ENCODE results near the gene ANGPTL8. TPM values are rescaled to one million over a fixed set of nuclear protein-coding genes. Genes with fewer than 3 reads are reported as not detected.

Gene ANGPTL8, protein sequence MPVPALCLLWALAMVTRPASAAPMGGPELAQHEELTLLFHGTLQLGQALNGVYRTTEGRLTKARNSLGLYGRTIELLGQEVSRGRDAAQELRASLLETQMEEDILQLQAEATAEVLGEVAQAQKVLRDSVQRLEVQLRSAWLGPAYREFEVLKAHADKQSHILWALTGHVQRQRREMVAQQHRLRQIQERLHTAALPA
- under 1 TPM in 2 of 3 donors, not detected in 1; 0.28 to 0.42 TPM for polyA plus RNA-seq (ENCODE audit: insufficient read length in 3 of 3)

DNA sequence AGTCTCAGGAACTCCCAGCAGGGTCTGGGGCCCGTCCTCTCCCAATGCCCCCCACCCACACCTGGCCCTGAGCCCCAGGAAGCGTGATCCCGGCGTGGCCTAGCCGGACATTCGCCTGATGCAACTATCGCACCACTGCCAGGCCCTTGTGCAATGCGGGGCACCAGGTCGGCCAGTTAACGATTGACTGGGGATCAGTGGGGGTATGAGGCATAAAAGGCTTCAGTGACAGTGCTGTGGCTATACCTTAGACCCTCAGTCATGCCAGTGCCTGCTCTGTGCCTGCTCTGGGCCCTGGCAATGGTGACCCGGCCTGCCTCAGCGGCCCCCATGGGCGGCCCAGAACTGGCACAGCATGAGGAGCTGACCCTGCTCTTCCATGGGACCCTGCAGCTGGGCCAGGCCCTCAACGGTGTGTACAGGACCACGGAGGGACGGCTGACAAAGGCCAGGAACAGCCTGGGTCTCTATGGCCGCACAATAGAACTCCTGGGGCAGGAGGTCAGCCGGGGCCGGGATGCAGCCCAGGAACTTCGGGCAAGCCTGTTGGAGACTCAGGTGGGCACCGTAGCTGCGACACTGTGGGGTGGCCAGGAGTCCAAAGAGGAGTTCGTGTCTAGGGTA lies at the start of gene ANGPTL8:
Gene ANGPTL8 (plus strand): TSS at position 243 of the 624 bp plus-strand sequence. CDS start 19 bp downstream, at position 262.
- DNase-seq (ENCODE audit: low read depth in 3 of 3, low spot score in 2 of 3), result no peak

DNA sequence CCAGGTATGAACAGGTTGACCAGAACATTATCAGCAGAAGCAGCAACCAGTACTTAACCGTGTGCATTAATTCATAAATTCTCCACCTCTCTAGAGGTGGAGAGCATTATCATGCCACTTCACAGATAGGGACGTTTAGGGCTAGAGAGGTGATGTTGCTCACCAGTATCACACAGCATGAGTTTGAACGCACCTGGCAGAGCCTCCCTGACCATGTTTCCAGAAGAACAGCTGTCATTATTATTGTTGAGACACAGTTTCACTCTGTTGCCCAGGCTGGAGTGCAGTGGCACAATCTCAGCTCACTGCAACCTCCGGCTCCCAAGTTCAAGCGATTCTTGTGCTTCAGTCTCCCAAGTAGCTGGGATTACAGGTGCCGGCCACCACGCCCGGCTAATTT lies 48.9 kb upstream of the ANGPTL8 start:
- no peak for DNase-seq (ENCODE audit: low read depth in 3 of 3, low spot score in 2 of 3)

DNA sequence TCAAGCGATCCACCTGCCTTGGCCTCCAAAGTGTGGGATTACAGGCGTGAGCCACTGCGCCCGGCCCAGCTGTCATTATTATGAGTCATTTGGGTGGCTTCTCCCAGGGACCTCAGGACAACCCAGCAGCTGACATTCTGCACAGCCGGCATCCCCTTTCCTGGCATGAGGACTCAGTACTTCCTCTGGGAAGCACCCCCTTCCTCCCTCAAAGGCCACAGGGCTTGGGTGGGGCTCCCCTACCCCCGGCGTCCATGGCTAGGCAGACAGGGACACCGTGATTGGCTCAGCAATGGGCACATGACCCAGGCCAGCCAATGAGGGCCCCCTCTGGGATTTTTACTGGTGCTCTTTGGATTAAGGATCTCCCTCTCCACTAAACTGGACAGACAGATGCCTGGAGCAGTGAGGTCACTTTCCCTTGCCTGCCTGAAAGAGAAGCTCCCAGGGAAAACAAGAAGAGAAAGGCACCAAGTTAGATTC lies 48.1 kb upstream of the ANGPTL8 start:
- DNase-seq (ENCODE audit: low read depth in 3 of 3, low spot score in 2 of 3), result no peak

DNA sequence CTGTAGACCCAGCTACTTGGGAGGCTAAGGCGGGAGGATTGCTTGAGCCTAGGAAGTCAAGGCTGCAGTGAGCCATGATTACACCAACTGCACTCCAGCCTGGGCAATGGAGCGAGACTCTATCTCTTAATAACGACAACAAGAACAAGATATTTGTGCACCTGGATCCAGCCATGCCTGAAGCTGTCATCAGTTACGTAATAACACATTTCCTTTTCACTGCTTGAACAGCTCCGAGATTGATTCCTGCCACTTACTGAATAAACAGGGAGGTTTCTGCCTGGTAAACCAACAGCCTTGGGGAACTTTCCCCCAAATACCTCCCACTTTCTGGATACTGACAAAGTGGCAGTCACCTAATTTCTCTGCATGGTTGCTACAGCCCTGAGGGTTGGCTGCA lies 47.5 kb upstream of the ANGPTL8 start:
- no peak for DNase-seq (ENCODE audit: low read depth in 3 of 3, low spot score in 2 of 3)

DNA sequence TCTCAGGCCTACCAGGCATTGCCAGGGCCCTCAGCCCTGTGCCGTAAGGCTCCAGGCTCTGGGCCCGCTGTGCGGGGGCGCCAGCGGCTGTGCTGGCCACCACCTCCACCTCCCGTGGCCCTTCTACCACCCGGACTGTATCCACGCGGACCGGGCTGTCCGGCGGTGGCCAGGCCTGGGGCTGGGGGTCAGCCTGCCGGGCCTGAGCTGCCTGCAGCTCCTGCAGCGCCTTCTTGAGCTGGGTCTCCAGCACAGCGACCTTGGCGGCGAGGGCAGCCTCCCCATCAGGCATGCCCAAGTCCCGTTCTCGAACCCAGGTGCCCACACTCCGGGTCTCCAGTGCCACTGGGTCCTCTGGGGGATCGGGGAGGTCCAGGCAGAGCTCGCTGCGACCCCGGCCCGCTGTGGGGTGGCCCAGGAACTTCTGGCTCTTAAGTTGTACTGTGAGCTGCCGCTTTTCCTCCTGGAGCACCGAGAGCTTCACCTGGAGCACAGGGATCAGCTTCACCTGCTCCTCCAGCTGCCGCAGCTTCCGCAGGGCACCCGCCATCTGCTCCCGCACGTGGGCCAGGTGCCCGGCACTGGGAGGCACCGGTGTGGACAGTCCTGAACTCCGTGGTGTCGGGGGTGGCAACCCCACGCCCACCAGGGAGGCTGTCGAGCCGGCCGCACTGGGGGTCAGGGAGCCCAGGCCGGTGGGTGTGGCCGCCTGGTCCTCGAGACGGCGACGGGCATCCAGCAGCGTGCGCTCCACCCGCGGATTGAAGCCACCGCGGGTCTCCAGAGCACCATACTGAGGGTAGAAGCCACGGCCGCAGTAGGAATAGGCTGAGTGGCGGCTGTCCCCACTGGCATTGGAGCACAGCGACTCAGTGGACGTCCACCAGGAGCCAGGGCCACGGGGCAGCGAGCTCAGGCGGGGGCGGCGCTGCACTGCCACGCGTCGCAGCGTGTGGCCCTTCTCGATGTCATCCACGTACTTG lies 46.2 kb upstream of the ANGPTL8 start:
- DNase-seq (ENCODE audit: low read depth in 3 of 3, low spot score in 2 of 3), result no peak

DNA sequence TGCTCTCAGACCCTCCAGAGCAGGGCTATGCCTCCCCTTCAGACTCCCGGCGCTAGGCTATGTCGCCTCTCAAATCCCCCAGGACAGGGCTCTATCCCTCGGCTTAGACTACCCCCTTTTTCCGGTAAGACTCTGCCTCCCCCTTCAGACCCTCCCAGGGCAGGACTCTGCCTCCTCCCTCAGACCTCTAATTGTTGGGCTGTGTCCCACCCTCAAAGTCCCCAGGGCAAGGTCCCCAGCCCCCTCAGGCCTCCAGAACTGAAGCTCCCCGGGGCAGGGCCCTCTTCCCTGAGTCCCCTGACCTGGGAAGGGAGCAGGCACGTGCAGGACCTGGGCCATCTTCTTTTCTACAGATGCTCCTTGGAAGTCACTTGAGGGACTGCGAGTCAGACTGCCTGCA lies 45.2 kb upstream of the ANGPTL8 start:
- no peak for DNase-seq (ENCODE audit: low read depth in 3 of 3, low spot score in 2 of 3)

DNA sequence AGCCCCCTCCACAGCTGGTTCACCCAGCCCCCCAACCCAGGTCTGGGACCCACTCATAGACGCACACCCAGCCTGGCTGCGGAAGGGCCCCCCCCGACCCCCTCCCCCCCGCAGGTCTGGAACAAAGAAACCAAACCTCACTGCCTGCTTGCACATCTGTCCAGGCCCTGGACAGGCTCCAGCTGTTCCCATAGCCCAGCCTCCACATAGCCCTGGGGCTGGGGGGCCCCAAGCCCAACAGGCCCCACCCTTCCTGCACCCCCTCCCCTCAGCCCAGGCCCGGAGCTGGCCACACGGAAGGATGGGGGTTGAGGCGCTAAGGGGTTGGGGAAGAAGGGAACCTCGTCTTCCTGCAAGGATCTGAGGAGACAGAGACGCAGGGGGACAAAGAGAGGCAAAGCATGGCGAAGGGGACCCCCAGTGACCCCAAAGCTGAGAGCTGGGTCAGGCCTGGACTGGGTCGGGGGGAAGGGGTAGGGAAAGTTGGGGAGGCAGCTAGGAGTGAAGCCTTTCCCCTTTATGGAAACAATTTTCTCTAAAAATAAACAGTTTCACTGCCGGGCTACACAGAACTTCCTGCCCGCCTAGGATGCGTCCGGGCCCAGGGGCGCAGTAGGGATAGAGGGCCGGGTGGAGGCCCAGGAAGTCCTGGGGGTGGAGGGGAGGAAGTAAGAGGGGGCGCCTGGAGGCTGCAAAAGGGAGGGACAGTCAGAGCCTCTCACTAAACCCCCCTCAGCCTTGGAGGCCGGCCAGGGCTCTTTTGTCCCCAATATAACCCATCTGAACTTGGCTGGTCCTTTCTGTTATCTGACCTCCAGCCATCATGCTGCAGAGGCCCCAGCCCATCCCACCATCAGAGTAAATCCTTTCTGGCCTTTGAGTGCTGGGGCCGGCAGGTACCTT lies 44.5 kb upstream of the ANGPTL8 start:
- DNase-seq (ENCODE audit: low read depth in 3 of 3, low spot score in 2 of 3), result peak in 1 of 3 donors; percentile 26

DNA sequence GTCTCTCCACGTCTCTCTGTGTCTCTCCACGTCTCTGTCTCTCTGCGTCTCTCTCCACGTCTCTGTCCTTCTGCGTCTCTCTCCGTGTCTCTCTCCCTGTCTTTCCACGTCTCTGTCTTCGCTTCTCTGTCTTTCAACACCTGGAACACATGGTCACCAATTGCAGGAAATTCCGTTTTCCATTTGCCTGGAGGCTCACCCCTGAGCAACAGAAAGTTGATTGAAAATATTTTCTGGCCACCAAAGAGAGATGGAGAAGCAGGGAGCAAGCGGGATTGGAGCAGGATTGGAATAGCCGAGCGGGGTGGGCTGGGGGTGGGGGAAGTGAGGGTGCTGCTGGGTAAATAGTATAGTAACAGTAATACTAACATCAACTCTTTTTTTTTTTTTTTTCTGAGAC lies 43.7 kb upstream of the ANGPTL8 start:
- DNase-seq (ENCODE audit: low read depth in 3 of 3, low spot score in 2 of 3), result no peak

DNA sequence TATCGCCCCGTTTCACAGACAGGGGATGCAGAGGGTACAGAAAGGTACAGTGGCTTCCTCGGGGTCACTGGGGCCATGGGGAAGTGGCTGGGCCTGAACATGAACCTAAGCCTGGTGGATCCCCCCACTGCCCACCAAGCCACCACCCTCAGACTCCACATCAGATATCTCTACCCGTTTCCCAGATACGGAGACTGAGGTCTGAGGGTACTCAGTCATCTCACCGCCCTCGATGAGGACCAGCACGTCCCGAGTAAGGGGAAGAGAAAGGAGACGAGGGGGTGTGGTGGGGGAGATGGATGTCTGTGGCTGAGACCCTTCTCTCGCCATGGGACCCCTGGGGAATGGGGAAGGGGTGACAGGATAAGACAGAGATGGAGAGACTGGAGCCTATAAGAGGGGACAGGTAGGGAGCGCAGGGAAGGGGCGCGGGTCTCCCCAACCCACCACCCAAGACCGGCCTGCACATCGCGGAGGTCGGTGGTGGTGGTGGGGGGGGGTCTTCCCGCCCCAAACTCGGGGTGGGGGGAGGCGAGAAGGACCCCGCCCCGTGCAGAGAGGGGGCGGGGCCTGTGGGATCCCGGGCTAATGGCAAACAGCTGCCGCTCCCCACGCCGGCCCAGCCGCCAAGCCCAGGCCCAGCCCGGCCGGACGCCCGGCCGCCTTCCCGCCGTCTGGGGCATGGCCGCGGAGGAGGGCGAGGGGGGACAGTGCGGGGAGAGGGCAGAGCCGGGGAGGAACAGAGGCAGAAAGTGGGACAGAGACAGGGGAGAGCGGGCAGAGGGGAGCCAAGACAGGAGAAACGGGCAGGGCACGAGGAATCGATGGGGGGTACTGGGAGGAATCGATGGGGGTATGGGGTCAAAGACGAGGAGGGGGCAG lies 42.8 kb upstream of the ANGPTL8 start:
- DNase-seq (ENCODE audit: low read depth in 3 of 3, low spot score in 2 of 3), result no peak

DNA sequence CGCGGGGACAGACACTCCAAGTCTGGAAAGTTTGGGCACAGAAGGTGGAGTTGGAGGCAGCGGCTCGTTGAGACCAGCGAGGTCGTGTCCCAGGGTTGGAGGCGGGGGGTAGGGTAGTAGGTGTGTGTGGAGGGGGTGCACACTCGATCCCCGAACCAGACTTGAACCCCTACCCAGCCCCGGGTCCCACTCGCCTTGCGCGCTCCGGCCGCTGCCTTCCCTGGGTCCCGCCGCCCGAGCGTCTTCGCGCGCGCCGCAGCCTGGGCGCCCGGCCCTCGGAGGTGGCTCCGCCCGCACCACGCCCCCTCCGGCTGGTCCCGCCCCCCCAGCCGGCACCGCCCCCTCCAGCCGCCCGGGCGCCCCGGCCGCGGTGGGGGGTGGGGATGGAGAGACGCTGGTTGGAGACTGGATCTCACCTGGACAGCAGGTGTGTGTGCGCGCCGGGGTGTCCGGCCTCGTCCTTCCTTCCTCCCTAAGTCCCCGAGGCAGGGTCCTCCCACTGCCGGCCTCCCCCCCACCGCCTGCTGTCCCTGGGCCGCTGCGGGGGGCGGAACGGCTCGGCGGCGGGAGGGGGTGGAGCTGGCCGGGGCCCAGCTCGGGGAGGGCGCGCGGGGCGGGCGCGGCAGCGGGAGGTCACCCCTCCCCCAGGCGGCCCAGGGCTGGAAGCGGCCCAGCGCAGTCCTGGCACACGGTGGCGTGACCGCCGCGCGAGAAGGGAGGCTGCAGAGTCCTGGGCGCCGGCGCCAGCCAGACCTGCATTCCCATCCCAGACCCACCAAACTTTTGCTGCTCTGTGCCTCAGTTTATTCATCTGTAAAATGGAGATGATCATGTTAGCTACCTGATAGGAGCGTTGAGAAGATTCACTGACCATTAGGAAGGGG lies 41.9 kb upstream of the ANGPTL8 start, which contains the start of gene KANK2:
Gene KANK2 (minus strand): TSS at position 255 of the 884 bp plus-strand sequence. CDS start 3,034 bp downstream, outside the sequence.
- DNase-seq (ENCODE audit: low read depth in 3 of 3, low spot score in 2 of 3), result peak in 1 of 3 donors; percentile 73

DNA sequence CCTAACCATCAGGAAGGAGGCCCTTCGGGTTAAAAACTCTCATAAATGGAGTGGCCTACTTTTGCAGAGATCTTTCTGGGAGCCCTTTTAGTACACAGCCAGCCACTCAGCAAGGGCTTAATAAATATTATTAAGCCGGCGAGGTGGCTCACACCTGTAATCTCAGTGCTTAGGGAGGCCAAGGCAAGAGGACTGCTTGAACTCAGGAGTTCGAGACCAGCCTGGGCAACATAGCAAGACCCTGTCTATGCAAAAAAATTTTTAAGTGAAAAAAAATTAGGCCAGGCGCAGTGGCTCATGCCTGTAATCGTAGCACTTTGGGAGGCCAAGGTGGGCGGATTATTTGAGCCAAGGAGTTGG lies 41.3 kb upstream of the ANGPTL8 start:
- no peak for DNase-seq (ENCODE audit: low read depth in 3 of 3, low spot score in 2 of 3)

DNA sequence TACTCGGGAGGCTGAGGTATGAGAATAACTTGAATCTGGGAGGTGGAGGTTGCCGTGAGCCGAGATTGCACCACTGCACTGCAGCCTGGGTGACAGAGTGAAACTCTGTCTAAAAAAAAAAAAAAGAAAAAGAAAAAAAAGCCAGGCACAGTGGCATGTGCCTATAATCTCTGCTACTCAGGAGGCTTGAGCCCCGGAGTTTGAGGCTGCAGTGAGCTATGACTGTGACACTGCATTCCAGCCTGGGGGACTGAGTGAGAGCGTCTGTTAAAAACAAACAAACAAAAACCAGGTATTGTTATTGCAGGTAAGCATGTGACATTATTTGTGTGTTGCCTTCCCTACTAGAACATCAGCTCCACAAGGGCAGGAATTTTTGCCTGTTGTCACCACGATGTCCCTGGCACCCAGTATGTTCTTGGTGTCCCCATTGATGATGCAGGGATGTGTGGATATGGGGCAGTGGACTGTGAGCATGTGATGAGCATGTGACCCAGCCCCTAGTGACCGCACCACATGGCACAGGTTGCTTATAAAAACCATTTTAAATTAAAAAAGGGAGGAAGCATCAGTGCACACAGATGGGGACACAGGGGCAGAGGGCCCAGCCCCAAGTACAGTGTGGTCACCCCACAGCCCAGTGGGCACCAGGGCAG lies 40.5 kb upstream of the ANGPTL8 start:
- DNase-seq (ENCODE audit: low read depth in 3 of 3, low spot score in 2 of 3), result no peak

DNA sequence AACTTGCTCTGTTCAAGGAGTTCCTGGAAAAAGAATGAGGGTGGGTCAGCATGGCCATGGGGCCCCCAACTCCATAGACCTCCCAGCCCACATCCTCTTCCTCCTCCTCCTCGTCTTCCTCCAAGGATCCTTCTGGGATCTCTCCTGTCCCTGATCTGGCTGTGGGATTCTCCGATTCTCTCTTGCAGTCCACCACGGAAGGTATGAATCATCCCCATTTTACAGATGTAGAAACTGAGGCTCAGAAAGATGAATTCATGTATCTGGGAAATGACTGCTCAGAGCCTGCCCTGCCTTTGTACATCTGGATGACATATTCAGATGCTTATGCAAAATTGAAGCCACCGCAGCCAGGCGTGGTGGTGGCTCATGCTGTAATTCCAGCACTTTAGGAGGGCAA lies 39.9 kb upstream of the ANGPTL8 start:
- no peak for DNase-seq (ENCODE audit: low read depth in 3 of 3, low spot score in 2 of 3)

DNA sequence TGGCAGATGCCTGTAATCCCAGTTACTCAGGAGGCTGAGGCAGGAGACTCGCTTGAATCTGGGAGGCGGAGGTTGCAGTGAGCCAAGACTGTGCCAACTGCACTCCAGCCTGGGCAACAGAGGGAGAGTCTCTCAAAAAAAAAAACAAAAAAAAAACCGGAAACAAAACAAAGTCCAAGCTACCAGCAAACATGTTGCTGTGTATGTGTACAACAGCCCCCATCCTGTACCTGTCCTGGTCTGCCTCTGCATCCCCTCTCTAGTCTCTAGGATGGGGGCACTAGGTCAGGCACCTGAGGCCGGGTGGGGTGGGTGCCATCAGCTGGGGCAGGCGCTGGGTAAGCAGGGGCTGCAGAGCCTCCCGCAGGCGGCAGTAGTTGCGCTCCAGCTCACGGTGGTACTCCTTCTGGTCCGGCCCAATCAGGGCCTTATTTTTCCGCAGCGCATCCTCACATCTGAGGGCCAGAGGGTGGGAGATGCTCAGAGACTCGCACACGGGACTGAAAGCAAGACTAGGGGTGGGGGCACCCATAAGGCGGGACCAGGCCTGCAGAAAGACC lies 39.3 kb upstream of the ANGPTL8 start:
- DNase-seq (ENCODE audit: low read depth in 3 of 3, low spot score in 2 of 3), result no peak

DNA sequence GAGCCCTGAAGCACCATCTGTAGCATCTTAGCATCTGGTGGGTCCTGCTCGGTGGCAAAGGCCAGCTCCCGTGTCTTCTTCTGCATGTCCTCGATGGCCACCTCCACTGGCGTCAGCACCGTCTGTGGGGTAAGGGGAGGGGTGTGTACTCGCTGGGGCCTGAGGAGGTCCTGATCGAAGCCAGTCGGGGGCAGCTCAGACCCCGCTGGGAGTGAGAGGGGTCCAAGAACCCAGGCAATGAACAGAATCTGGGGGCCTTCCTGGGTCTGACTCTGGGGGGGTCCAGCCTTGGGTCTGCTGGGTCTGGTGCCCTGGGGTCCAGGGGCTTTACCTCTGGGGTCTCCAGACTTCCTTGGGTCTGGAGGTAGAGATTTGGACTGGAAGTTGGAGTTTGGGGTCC lies 38.5 kb upstream of the ANGPTL8 start:
- no peak for DNase-seq (ENCODE audit: low read depth in 3 of 3, low spot score in 2 of 3)

DNA sequence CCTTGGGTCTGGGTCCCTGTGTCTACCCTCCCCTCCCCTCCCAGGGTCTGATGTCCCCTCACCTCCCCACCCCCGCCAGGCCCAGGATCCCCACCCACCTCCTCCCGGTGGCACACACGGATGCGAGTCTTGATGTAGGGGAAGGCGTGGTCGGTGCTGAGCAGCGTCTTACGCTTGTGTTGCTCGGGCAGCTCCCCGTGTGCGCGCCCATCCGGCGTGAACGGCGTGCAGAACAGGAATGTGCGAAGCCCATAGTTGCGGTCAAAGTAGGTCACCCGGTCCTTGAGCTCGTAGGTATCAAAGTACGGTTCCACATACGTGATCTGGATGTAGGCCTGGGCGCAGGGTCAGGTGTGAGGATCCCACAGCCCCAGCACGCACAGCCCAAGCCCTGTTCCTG lies 37.6 kb upstream of the ANGPTL8 start:
- DNase-seq (ENCODE audit: low read depth in 3 of 3, low spot score in 2 of 3), result no peak

DNA sequence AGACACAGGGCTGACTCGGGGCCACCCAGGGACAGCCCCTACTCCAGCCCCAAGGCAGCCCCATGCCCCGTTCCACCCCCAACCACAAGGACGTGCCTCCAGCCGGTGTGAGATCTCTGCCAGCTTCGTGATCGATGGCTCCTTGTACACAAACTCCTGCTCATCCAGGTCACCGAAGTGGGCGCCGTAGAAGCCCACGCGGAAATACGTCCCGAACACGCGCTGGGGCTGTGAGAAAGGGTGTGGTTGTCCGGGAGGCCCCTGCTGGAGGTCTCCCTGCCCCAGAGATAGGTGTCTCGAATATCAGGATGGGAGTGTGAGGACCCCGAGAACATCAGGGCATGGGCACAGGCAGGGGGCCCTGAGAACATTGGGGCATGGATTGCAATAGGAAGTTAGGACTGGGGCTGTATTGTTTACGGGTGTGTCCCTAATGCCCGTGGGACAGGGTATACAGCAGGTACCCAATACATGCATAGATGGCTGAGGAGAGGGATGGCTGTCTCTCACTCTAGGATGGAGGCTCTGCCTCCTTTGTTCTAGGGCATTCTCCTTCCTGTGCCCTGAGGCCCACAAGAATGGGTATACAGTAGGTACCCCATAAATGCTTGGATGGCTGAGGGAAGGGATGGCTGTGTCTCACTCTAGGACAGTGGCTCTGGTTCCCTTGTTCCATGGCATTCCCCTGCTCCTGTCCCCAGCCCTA lies 36.8 kb upstream of the ANGPTL8 start:
- no peak for DNase-seq (ENCODE audit: low read depth in 3 of 3, low spot score in 2 of 3)

Measured in right renal cortex interstitium (tissue), 3 donors.